Measurements from ENCODE around the gene MIPOL1.

MIPOL1 gene

GRCh38 chr14:37493606-37494005 is 295.9 kb downstream of the MIPOL1 start:
- DNase-seq (ENCODE audit: low read depth): no peak
- H3K4me3 ChIP-seq (ENCODE audit: low read depth, low read length): no peak overlapping the region
- TF ChIP-seq MYC (IDR thresholded peaks at IDR 0.05; ENCODE audit: low read depth, low read length) (no peak), CTCF (IDR thresholded peaks at IDR 0.05; ENCODE audit: low read depth, low read length) (no peak), MAX (IDR thresholded peaks at IDR 0.05; ENCODE audit: low read depth, low read length) (no peak), POLR2A (IDR thresholded peaks at IDR 0.05; ENCODE audit: extremely low read depth, insufficient read length) (no peak)

GRCh38 chr14:37497422-37497821 is 299.7 kb downstream of the MIPOL1 start:
- no peak overlapping the region for H3K4me3 ChIP-seq (ENCODE audit: low read depth, low read length)
- no peak for DNase-seq (ENCODE audit: low read depth)
- TF ChIP-seq CTCF (IDR thresholded peaks at IDR 0.05; ENCODE audit: low read depth, low read length) (no peak), MAX (IDR thresholded peaks at IDR 0.05; ENCODE audit: low read depth, low read length) (no peak)

DNA sequence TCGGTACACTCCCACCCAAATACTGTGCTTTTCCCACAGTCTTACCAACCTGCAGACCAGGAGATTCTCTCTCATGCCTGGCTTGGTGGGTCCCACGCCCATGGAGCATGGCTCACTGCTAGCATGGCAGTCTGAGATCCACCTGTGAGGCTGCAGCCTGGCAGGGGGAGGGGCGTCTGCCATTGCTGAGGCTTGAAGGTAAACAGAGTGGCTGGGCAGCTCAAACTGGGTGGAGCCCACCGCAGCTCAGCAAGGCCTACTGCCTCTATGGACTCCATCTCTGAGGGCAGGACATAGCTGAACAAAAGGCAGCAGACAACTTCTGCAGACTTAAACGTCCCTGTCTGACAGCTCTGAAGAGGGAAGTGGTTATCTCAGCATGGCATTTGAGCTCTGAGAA is 304.1 kb downstream of the MIPOL1 start:
- DNase-seq (ENCODE audit: low read depth): no peak
- TF ChIP-seq CTCF (IDR thresholded peaks at IDR 0.05; ENCODE audit: low read depth, low read length) (no peak), MYC (IDR thresholded peaks at IDR 0.05; ENCODE audit: low read depth, low read length) (no peak), MAX (IDR thresholded peaks at IDR 0.05; ENCODE audit: low read depth, low read length) (no peak), POLR2A (IDR thresholded peaks at IDR 0.05; ENCODE audit: extremely low read depth, insufficient read length) (no peak)
- no peak overlapping the region for H3K4me3 ChIP-seq (ENCODE audit: low read depth, low read length)

GRCh38 chr14:37508503-37508902 is 310.8 kb downstream of the MIPOL1 start:
- no peak for DNase-seq (ENCODE audit: low read depth)
- no peak overlapping the region for H3K4me3 ChIP-seq (ENCODE audit: low read depth, low read length)
- no peak for TF ChIP-seq MYC (IDR thresholded peaks at IDR 0.05; ENCODE audit: low read depth, low read length)
- TF ChIP-seq CTCF (IDR thresholded peaks at IDR 0.05; ENCODE audit: low read depth, low read length): no peak
- TF ChIP-seq MAX (IDR thresholded peaks at IDR 0.05; ENCODE audit: low read depth, low read length): no peak
- TF ChIP-seq POLR2A (IDR thresholded peaks at IDR 0.05; ENCODE audit: extremely low read depth, insufficient read length): no peak

GRCh38 chr14:37512173-37512572 is 314.4 kb downstream of the MIPOL1 start:
- DNase-seq (ENCODE audit: low read depth): no peak
- no peak overlapping the region for H3K4me3 ChIP-seq (ENCODE audit: low read depth, low read length)
- TF ChIP-seq MYC (IDR thresholded peaks at IDR 0.05; ENCODE audit: low read depth, low read length) (no peak), POLR2A (IDR thresholded peaks at IDR 0.05; ENCODE audit: extremely low read depth, insufficient read length) (no peak), CTCF (IDR thresholded peaks at IDR 0.05; ENCODE audit: low read depth, low read length) (no peak), MAX (IDR thresholded peaks at IDR 0.05; ENCODE audit: low read depth, low read length) (no peak)

DNA sequence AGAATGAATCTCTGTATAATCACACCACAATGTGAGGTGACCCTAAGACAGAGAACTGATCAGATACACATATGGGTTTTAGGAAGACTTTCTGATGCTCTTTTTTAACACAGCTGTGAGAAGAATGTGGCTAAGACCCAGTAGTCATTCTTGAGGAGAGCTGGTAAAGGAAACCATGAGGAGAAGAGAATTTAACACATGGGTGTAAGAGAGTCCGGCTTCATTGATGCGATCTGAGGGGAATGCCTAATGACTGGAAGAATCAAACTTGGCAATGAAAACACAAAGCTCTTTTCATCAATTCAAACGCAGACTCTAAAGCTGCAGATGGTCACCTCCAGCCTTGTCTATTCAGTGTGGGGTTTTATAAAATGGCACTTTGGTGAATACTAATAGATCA is 318.0 kb downstream of the MIPOL1 start:
- no peak overlapping the region for H3K4me3 ChIP-seq (ENCODE audit: low read depth, low read length)
- no peak for DNase-seq (ENCODE audit: low read depth)
- no peak for TF ChIP-seq CTCF (IDR thresholded peaks at IDR 0.05; ENCODE audit: low read depth, low read length)
- TF ChIP-seq MYC (IDR thresholded peaks at IDR 0.05; ENCODE audit: low read depth, low read length): no peak
- TF ChIP-seq MAX (IDR thresholded peaks at IDR 0.05; ENCODE audit: low read depth, low read length): no peak
- TF ChIP-seq POLR2A (IDR thresholded peaks at IDR 0.05; ENCODE audit: extremely low read depth, insufficient read length): no peak
